GM19328 (cell line): ENCODE data around the gene PRMT1.
A peak's percentile ranks its signal among the peaks of the same experiment; 100 is the strongest.
"Not testable (repeated sequence)": the region's sequence is repeated elsewhere in the genome, so short reads cannot be mapped to it uniquely, and the experiment has no call there.

Experiments used
- ATAC-seq: cut with Tn5 transposase; IDR thresholded peaks from one replicate; pipeline ENCODE4 v1.9.1; 2021; ENCODE audit warnings: mild to moderate bottlenecking, moderate library complexity; ENCODE audit not compliant: unreplicated experiment

PRMT1 gene

DNA sequence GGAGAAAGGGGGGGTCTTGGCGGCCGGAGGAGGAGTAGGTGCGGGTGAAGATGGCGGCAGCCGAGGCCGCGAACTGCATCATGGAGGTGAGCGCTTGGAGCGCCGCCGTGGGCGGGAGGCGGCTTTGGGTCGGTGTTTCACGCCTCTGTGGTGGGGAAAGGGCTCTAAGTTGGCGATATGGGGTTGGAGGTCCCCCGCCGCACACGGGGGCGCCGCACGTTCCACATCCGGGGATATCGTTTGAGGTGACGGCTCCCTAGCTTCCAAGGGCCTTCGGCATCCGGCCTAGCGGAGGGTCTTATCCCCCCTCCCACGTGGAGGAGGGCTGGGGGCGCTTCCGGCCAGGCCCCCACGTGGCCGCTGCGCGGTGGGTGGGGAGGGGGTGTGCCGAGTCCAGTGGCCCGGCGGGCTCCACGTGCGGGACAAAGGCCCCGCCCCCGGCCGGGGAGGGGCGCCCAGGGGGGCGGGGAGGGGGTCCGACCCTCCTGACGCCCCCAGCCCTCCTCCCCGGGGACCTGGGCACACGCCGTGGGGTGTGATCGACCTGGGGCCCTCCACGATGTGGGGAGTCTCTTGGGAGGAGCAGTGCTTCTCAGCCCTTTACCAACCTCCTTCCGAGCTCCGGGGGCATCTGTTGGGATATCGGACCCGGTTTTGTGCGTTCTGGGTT is at the start of gene PRMT1:
TSS of gene PRMT1 (plus strand) at position 41 of the 670 bp plus-strand sequence. CDS start at position 51, 10 bp downstream.
- ATAC-seq = no peak

DNA sequence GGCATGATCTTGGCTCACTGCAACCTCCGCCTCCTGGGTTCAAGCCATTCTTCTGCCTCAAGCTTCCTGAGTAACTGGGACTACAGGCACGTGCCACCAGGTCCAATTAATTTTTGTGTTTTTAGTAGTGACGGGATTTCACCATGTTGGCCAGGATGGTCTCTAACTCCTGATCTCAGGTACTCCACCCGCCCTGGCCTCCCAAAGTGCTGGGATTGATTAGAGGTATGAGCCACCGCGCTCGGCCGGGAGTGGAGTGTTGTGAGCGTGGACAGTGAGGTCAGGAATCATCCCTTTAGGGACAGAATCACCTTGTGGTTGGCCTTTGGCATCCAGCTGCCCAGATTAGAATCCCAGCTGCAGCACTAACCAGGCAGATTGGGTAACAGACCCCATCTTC is 47.4 kb upstream of the PRMT1 start:
- no peak for ATAC-seq

DNA sequence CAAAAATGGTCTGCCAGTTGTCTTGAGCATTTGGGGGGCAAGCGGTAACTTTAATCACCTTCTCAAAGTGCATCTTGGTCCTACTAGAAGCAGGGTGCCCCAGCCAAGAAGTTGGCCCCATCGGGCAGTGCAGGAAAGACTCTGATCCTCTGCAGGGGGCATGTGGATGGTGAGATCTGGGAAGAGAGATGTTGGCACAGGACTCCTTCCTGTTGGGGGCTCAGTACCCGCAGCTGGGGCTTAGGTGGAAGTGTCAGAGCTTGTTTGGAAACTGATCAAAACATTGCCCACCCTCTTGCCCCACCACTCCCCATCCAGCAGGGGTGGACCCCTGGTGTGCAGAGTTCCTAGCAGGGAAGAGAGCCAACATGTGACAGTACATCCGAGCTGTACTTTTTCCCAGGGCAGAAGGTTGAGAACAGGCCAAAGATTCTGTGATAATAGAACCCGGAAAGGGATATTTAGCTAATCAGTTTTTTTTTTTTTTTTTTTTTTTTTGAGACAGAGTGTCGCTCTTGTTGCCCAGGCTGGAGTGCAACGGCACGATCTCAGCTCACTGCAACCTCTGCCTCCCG is 46.0 kb upstream of the PRMT1 start:
- no peak for ATAC-seq

DNA sequence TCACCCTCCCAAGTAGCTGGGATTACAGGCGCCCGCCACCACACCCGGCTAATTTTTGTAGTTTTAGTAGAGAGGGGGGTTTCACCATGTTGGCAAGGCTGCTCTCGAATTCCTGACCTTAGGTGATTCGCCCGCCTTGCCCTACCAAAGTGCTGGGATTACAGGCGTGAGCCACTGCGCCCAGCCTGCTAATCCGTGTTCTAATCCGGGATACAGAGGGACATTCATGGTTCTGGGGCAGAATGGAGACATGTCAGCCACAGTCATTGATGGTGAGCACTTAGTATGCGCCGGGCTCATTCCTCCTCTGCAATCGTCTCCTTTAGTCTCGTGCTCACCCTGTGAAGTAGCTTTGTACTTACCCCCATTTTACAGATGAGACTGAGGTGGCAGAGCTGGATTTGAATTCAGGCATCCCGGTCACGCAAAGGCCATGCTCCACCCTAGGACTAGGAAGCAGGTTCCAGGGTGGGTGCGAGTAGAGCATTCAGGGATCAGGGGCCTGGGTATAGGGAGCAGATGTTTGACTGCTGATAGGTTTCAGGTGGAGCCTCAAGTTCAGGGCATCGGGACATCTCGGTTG is 45.4 kb upstream of the PRMT1 start:
- no peak for ATAC-seq

DNA sequence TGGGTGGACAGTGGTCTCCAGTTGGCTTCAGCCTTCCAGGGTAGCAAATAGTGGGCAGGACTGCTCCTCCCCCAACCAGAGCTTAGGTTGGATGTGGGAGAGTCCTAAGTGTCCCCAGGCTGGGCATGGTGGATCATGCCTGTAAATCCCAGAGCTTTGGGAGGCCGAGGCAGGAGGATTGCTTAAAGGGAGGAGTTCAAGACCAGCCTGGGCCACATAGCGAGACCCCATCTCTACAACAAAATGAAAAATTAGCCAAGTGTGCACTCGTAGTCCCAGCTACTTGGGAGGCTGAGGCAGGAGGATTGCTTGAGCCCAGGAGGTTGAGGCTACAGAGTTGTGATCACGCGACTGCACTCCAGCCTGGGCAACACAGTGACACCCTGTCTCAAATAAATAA is 44.5 kb upstream of the PRMT1 start:
- no peak for ATAC-seq

DNA sequence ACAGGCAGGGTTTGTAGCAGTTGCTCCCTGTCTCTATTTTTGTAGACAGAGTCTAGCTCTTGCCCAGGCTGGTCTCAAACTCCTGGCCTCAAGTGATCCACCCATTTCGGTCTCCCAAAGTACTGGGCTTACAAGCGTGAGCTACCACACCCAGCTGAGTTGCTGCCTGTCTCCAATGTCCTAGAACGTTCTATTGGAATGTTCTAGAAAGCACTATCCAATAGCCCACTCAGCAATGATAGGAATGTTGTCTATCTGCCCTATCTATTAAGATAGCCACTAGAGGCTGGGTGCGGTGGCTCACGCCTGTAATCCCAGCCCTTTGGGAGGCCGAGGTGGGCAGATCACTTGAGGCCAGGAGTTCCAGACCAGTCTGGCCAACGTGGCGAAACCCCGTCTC is 43.8 kb upstream of the PRMT1 start:
- not testable (repeated sequence) for ATAC-seq

DNA sequence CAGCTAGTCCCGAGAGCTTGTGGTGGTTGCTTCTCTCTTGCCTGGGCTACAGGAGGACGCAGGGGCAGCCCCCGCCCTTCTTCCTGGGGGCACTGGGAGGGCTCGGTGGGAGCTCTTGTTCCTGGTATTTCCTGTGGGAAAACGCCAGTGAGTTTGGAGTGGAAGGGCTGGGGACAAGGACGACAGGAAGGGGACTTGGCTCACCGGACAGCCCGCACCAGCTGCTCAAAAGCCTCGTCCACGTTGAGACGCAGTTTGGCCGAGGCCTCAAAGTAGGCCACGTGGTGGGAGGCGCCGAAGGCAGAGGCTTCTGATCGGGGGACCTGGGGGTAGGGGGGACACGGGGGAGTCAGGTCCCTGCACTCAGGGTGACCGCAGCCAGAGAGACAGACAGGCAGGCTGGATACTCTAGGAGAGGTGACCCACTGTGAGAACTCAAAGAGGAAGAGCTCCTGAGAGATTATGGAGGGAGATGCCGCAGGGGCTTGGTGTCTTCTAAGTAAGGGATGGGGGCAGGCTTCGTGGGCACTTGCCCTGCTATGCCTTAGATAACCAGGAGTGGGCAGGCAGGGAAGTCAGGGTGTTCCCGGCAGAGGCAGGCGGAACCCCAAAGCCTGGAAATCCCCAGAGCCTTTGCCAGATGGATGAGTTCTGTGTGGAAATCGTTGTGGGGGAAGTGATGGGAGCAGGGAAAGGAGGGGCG is 41.4 kb upstream of the PRMT1 start:
- ATAC-seq = no peak

DNA sequence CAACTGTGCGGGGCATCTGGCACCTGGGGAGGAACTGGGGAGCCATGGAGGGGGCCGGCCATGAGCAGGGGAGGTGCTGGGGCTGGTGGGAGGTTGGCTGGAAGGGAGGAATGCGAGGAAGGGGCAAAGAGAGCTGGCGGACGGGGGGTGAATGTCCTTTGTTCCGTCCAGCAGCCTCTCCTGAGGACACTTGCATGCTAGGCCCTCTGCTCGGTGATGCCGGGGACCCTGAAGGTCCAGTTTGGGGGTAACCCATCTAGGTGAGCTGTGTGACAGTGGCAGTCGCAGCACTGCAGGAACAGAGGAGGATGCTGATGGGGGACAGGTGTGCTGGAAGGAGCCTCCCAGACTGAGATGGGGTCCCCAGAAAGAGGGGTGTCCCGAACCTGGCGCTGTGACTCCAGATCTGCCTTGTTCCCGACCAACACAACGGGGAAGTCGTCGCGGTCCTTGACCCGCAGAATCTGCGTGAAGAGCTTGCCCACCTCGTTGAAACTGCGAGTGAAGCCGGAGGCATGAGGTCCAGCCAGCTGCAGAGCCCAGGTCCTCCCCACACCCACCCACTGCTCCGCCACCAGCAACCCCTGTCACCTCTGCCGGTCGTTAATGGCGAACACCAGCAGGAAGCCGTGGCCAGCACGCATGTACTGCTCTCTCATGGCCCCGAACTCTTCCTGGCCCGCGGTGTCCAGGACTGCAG is 40.7 kb upstream of the PRMT1 start:
- no peak for ATAC-seq

DNA sequence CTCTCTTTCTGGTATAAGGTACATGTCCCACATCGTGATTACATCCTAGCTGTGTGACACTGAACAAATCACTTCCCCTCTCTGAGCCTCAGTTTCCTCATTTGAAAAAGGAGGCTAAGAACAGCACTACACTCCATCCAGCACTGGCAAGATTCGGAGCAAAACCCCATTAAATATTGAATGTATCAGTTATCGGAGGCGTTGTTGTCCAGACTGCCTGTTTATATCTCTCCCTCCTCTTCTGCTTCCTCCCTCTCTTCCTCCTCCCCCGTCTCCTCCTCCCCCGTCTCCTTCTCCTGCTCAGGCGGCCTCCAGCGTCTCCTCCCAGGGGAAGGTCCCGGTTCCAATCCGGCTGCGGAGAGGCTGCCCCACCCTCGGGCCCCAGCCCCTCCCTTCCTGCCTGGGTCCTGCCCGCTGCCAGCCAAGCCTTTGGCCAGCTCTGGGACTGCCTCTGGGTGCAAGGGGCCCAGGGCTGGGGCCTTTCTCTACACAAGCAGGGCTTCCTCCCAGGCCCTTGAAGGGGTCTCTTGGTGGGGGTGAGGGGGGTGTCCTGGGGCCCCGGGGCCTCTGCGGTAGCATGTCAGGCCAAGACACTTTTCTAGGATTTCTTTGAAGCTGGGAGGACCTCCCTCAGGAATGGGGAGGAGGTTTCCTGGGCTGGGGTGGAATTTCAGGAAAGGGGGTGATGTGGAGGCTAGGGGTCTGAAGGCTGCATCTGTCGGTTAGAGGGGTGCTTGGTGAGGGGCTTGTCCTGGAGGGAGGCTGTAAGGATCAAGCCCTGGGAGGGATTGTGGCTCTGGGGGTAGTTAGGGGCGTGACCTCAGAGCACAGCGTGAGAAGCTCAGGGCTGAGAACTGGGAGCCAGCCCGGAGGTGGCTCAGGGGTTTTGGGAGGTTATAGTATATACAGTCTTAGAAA is 39.0 kb upstream of the PRMT1 start:
- no peak for ATAC-seq

DNA sequence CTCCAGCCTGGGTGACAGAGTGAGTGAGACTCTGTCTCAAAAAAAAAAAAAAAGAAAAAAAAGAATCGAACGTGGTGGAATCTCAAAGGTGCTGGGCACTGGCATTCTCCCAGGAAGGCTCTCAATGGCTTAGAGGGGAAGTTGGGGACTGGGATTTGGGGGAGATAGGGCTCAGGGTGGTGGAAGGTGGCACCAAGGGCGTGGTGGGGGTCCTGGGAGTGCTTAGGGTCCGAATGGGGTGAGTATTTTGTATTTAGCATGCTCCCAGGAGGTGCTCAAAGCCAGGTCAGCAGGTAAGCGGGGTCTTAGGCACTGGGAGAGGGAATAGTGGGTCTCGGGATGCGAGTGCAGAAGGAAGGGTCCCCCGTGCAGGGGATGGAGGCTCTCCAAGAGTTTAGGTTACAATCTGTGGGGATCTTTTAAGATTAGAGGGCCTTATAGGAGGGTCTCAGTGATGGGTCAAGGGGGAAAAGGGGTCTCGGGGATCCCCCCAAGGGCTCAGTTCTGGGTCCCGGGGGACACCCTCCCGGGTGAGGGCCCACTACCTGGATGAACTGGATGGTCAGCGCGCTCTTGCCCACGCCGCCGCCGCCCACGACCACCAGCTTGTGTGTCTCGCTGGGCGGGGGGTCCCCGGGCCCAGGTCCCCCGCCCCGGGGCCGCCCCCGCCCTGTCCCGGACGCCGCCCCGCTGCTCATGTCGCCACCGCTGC is 37.5 kb upstream of the PRMT1 start:
- no peak for ATAC-seq

DNA sequence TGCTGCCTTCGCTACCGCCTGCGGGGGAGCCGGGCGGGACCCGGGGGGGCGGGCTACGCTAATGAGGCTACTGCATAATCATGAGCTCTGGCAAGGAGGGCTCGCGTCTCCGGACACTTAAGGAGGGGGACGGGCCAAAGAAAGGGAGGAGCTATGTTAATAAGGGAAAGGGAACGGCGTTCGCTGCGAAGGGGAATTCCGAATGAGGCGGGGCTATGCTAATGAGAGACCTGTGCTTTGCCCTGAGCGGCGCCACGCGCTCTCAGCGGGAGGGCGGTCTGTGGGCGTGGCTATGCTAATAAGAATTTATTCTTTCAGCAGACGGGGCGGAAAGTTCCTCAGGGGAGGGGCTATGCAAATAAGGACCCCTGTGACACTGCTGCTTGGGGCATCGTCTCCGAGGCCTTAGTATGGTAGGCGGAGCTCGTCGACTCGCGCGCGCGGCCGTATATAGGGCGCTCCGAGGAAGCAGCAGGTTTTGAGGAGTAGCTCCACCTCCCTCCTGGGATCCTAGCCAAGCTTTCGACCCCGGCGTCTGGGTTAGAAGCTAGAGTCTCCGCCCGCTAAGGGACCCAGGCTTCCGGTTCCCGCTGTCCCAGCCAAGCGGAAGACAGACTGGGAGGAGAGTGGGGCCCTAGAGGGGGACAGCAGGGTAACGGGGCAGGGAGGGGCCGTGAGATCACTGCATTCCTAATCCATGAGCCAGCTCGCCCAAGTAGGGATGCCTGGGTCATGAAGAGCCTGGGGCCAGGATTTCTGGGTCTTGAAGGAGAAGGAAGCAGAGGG is 36.8 kb upstream of the PRMT1 start, which contains the start of gene RRAS:
TSS of gene RRAS (minus strand) at position 31 of the 786 bp plus-strand sequence. CDS start 45 bp downstream, outside the sequence.
- ATAC-seq = peak; percentile 57

DNA sequence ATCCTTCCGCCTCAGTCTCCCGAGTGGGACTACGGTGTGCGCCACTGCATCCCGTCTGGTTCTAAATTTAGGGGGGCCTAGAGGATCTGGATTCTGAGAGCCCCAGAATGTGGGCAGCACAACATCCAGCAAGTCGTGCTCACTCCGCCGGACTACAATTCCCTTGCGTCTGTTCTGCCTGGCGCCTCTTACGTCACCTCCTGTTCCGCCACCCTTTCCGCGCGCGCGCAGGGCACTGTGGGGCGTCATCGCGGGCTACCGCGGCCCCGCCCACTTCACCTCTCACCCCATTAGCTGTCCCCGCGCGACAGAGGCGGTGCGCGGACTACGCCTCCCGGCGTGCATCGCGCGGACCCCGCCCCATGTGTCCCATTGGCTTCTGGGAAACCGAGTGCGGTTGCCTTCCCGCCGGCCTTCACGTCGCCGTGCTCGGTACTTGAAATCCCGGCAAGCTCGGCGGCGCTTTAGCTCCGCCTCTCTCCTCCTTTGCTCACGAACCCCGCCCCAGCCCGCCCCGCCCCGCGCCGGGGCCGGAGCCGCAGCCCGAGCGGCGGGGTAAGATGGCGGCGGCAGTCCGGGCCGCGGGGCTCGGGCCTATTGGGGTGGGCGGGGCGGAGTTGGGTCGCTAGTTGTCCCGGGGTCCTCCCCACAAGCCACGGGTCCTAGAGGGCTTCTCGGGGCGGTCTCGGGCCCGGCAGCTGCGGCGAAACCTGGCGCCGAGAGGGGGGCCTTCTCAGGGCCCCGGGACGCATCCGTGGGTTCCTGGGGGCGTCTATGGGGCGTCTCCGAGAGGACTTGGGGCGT is 35.2 kb upstream of the PRMT1 start, which contains the start of gene SCAF1:
TSS of gene SCAF1 (plus strand) at position 522 of the 804 bp plus-strand sequence. CDS start 2,818 bp downstream, outside the sequence.
- ATAC-seq = peak; percentile 67

DNA sequence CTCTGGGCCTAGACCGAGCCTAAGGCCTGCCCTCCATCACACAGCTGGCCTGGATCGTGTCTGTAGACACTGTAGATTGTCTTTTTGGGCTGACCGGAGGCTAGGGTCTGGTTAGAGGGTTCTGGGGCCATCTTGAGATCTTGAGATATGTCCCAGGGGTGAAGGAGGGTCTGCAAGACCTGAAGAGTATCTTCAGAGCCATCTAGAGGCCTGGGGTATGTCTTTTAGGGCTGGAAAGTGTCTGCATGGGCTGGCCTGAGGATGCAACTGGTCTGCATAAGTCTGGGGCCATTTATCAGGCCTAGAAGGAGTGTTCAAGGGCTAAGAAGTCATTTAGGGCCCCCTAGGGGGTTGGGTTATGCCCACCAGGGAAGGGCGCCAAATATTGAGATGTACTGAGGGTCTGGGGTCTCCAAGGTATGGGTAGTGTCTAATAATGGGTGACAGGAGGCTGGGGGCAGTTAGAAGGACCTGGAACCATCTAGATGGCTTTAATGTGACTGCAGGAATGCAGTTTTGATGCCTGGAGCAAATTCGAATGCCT is 34.5 kb upstream of the PRMT1 start:
- no peak for ATAC-seq

DNA sequence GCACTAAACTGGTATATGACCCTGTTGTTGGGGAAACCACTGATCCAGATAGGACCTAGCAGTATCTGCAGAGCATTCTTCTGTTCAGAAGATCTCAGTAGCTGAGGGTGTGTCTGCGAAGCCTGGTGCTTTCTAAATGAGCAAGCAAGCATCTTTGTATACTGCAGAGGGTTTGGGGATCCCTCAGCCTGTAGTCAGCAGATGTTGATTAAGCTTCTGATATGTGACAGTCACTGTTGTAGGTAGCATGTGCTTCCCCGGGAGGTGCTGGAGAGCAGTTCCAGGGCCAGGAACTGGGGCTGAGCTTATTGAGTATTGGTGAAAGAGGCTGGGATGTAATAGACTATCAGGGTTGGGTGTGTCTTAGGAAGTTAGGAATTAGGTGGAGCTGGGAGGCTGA is 33.6 kb upstream of the PRMT1 start:
- no peak for ATAC-seq

DNA sequence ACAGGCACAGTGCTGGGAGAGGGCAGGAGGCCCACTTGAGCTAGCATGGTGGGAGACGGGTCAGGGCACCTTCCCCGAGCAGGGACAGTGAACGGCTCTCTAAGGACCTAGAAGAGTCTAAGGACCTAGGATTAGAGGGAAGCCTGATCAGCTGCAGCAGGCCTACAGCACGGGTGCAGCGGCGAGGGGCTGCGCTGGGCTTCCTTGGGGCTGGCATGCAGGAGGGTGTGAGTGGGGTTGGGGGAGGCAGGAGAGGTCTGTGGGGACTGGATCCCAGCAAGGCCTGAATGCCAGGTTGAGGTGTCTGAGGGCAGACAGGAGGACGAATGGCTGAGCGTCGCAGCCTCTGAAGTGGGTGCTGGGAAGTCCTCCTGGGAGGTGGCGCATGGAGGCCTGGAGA is 31.5 kb upstream of the PRMT1 start:
- ATAC-seq = no peak

DNA sequence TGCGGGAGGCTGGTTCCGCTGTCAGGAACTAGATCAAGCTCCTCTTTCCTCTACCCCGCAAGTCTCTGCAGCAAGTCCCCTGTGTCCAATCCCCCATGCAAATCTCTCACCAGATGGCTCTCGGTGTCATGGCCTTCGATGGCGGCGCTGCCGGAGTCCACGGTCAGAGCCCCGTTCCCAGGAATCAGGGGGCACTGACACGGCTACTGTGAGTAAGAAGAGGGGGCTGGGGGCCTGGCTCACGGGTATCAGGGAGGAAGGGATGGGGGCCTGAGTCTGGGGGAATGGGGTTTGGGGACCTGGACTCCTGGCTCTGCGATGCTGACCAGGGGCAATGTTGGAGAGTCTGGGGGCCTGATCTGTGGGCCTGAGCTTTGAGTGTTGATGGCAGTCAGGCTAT is 31.1 kb upstream of the PRMT1 start:
- no peak for ATAC-seq

DNA sequence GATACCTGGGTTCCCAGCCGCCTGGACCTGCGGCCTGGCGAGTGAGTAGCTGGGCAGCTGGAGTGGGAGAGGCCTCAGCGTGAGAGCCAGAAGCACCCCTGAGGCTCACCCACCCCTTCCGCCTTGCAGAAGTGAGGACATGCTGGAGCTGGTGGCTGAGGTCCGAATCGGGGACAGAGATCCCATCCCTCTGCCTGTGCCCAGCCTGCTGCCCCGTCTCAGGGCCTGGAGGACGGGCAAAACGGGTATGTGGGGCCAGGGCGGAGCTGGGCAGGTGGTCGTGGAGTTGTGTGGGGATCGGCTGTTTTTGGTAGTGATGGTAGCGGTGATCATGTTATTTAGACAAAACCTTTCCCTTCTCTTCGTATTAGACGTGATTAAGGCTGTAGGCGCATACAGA is 30.5 kb upstream of the PRMT1 start:
- ATAC-seq = no peak
